Stimulated activated CD4-positive, alpha-beta T cell treated with anti-CD3 and anti-CD28 coated beads, Interleukin-12 subunit alpha, Interleukin-12 subunit beta, amount 100 ng/mL, for 4 hours (primary cell): ENCODE data around the gene TMEM176B.
A peak's percentile ranks its signal among the peaks of the same experiment; 100 is the strongest.
"Not testable (repeated sequence)": the region's sequence is repeated elsewhere in the genome, so short reads cannot be mapped to it uniquely, and the experiment has no call there.

Experiments used
- DNase-seq: peaks from one replicate; pipeline ENCODE4 v3.0.0-alpha.2; 2020

Gene TMEM176B

GRCh38 chr7:150788474-150789269 lies 11.5 kb downstream of the TMEM176B start:
- DNase-seq, result no peak

- DNase-seq, result no peak
Measured at GRCh38 chr7:150787321-150788281, 12.6 kb downstream of the TMEM176B start.

GRCh38 chr7:150784954-150785353 lies 15.2 kb downstream of the TMEM176B start:
- DNase-seq, result no peak

DNA sequence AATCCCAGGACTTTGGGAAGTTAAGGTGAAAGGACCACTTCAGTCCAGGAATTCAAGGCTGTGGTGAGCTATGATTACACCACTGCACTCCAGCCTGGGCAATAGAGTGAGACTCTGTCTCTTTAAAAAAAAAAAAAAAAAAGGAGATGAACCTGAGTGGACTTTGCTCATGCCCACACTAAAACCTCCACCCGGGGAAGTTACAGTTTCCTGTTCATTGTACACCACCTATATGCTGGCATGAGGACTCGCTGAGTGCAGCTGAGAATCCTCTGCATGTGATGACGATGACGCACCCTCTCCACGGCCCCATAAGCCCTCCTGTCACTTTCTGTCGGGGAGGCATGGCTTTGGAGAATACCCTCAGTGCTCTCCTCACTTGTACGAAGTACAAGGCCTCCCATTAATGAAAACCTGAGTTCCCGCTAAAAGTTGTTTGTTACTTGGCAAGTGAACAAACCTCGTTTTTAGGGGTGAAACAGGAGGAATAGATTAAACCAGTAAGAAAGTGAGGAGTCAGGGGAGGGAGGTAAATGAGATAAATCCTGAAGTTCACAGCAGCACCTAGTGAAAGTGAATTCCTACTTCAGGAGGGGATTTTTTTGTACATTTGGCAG lies 15.9 kb downstream of the TMEM176B start:
- DNase-seq, result no peak

DNA sequence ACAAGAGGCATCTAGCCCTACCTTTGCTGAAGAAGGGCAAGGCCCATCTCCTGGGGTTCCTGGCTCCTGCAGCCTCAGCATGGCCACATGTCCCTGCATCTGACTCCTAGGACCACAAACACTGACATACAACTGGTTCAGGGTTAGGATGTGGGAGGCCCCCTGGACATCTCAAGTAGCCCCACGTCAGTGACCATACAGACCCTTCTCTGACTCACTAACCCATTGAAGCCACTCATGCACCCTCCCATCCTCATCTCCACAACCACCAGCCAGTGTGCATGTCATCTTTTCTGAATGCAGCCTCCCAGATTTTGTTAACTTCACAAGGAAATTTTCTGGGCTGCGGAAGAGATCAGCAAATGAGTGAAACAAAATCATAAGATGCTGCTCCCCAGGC lies 18.2 kb downstream of the TMEM176B start:
- DNase-seq, result no peak

DNA sequence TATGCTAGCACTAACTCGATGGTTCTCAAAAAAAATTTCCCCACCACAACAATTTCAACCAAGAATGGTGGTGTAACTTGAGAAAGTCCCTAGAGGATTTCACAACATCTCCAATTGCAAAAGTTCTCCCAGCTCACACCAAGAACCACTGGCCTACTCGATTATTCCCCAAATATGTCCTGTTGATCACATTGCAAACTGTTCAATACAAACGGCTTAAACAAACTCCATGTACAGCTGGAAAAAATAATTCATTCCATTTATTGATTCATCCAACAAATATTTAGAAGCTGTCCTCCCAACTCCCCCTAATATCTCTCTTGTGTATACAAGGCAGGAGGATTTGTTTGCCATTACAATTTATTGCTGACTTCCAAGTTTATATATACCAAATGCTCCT lies 19.1 kb downstream of the TMEM176B start:
- DNase-seq, result no peak

- DNase-seq, result no peak
Measured at GRCh38 chr7:150780292-150780691, 19.9 kb downstream of the TMEM176B start.

- peak; percentile 72 for DNase-seq
Measured at GRCh38 chr7:150778738-150779301, 21.3 kb downstream of the TMEM176B start.

DNA sequence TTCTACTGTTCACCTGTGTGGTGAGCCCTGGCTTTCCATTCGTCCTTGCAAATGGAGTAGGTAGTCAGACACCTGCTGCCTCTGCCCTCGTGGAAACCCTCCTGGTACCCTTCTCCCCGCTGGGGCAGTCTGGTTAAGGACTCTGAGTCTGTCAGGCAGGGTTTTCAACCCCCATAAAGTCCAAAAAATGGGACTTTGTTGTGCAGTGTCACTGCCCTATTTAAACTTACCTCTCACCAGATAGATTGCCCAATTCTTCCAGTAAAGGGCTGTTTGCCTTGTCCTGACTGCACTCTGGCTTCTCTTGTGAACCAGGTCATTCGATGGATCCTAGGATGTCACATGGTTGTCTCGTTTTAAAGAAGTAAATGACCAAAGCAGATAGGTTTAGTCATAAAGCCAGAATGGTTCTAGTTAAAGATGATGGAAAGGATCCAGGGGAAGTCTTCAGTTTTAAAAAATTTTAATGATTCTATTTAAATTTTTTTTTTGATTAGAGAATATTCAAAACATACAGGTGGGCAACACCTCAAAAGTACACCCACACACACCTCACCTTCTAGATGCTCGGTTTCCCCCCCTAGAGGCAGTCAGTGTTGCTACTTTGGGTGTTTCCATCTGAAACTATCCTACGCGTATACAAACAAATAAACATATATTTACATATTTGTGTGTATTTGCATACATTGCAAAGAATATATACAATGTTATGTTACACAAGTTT lies 22.0 kb downstream of the TMEM176B start:
- no peak for DNase-seq

DNA sequence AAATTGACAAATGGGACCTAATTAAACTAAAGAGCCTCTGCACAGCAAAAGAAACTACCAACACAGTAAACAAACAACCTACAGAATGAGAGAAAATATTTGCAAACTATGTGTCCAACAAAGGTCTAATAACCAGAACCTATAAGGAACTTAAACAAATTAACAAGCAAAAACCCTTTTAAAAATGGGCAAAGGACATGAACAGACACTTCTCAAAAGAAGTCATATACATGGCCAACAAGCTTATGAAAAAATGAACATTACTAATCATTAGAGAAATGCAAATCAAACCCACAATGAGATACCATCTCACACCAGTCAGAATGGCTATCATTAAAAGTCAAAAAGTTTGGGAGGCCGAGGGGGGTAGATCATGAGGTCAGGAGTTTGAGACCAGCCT lies 26.0 kb downstream of the TMEM176B start:
- not testable (repeated sequence) for DNase-seq

DNA sequence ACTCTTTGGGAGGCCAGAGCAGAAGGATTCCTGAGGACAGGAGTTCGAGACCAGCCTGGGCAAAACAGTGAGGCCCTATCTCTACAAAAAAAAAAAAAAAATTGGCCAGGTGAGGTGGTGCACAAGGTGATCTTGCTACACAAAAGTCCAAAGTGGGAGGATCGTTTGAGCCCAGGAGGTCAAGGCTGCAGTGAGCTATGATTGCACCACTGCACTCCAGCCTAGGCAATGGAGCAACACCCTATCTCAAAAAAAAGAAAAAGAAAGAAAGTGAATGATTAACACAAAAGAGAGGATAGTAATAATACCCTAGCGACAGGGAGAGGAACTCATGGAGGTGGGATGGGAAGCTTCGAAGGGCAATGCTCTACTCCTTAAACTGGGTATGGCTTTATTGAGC lies 30.4 kb downstream of the TMEM176B start:
- no peak for DNase-seq

DNA sequence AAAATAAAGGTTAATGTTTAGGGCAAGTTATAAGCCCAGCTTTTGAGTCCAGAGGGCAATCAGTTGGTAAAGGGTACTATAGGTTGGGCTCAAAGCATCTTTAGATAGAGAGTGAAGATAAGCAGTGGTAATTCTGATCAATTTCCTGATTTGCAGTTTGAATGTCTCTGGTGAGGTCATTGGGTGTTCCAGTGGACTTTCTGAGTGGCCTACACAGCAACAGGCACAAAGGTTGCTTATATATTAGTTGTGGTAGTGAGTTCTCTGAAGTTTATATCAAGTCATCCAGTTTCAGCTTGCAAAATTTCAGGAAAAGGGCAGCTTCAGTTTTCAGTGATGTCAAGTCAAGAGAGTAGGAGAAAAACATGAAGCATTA lies 33.8 kb downstream of the TMEM176B start:
- no peak for DNase-seq

DNA sequence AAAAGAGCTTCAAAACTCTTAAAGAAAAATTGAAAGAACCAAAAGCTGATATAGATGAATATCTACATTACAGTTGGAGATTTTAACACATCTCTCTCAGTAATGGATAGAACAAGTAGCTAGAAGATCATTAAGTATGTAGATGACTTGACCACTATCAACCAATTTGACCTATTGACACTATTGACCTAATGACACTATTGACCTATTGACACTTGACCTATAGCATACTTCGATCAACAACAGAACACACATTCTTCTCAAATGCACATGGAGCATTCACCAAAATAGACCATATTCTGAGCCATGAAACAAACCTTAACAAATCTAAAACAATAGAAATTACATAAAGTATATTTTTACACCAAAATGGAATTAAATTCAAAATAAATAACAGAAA lies 40.7 kb downstream of the TMEM176B start:
- DNase-seq, result no peak

GRCh38 chr7:150756858-150757257 lies 43.3 kb downstream of the TMEM176B start:
- DNase-seq, result no peak

GRCh38 chr7:150756166-150756565 lies 44.0 kb downstream of the TMEM176B start:
- no peak for DNase-seq

- peak; percentile 48 for DNase-seq
Measured at GRCh38 chr7:150755473-150756099, 44.6 kb downstream of the TMEM176B start.

- DNase-seq, result no peak
Measured at GRCh38 chr7:150754951-150755350, 45.2 kb downstream of the TMEM176B start.

- no peak for DNase-seq
Measured at GRCh38 chr7:150753826-150754603, 46.1 kb downstream of the TMEM176B start.

DNA sequence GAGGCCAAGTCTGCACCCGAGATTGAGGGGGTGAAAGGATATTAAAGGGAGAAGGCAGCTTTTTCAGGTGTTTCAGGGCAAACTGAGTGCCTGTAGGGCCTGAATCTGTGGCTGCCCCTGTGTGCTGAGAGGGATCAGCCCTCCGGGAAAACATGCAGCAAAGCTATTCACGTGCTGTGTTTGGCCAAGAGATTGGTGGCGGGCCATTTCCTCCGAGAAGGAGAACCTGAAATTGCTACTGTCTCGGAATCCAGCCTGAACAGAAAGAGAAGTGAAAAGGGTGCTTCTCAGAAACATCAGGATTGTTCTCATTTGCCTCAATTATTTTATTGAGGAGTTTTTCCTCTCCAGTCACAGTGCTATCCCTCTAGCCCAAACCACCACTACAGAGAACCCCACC lies 46.9 kb downstream of the TMEM176B start:
- DNase-seq, result no peak

DNA sequence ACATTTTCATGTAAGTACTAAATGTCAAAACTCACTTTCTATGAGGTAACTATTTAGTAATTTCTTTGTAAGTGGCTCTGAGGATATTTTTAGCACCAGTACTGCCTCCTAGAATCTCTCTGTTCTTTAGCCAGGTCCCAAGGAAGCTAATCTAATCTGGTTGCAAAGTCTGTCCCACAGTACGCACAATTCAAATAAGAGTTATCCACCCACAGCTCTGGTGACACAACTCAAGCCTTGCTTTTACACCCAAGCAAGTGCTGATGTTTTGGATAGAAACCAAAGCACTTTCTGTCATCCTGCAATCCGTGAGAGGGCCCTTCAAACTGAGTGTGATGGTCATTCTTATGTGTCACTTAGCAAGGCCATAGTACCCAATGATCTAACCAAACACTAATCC lies 48.5 kb downstream of the TMEM176B start:
- no peak for DNase-seq

GRCh38 chr7:150748376-150748775 lies 51.8 kb downstream of the TMEM176B start:
- DNase-seq, result no peak
